Endodermal cell (in vitro differentiated cells): ENCODE measurements around the gene FAN1. TPM values are rescaled to one million over a fixed set of nuclear protein-coding genes. Genes with fewer than 3 reads are reported as not detected.

Source experiments
- DNase-seq: peaks from one replicate; pipeline ENCODE4 v3.0.0-alpha.2; 2017
- H3K27ac ChIP-seq: 2 replicates; pipeline ENCODE4 v1.5.1; 2013; ENCODE audit warnings: mild to moderate bottlenecking, low read depth, low read length, moderate library complexity
- H3K27me3 ChIP-seq: 2 replicates; pipeline ENCODE4 v1.6.1; 2013; ENCODE audit warnings: mild to moderate bottlenecking, low read length, moderate library complexity; ENCODE audit not compliant: insufficient read depth, control insufficient read depth, poor library complexity, severe bottlenecking
- H3K36me3 ChIP-seq: 2 replicates; pipeline ENCODE4 v1.7.0; 2013; ENCODE audit warnings: mild to moderate bottlenecking, low read length, moderate library complexity; ENCODE audit not compliant: control insufficient read depth, insufficient read depth
- H3K4me1 ChIP-seq: one replicate; pipeline ENCODE4 v1.7.0; 2013; ENCODE audit warnings: low read length; ENCODE audit not compliant: control insufficient read depth, insufficient read depth
- H3K4me3 ChIP-seq: 2 replicates; pipeline ENCODE4 v1.5.1; 2013; ENCODE audit warnings: mild to moderate bottlenecking, low read length, moderate library complexity
- H3K9ac ChIP-seq: 2 replicates; pipeline ENCODE4 v1.6.1; 2013; ENCODE audit warnings: mild to moderate bottlenecking, low read length, moderate library complexity; ENCODE audit not compliant: poor library complexity, severe bottlenecking; ENCODE audit errors: extremely low read depth
- H3K9me3 ChIP-seq: 2 replicates; pipeline ENCODE4 v1.6.1; 2013; ENCODE audit warnings: mild to moderate bottlenecking, low read length, moderate library complexity; ENCODE audit not compliant: control insufficient read depth
- H3K27ac Mint-ChIP-seq: 2 replicates; pipeline ENCODE4 v1.8.0; 2020; ENCODE audit warnings: mixed read lengths
- H3K27me3 Mint-ChIP-seq: 2 replicates; pipeline ENCODE4 v1.8.0; 2021; ENCODE audit warnings: mild to moderate bottlenecking, mixed read lengths; ENCODE audit not compliant: insufficient read depth
- H3K36me3 Mint-ChIP-seq: 2 replicates; pipeline ENCODE4 v1.8.0; 2020; ENCODE audit warnings: low read depth, mixed read lengths
- H3K4me1 Mint-ChIP-seq: 2 replicates; pipeline ENCODE4 v1.8.0; 2020; ENCODE audit warnings: mixed read lengths
- H3K4me3 Mint-ChIP-seq: 2 replicates; pipeline ENCODE4 v1.8.0; 2020; ENCODE audit warnings: mild to moderate bottlenecking, moderate library complexity, mixed read lengths
- H3K9me3 Mint-ChIP-seq: 2 replicates; pipeline ENCODE4 v1.8.0; 2020; ENCODE audit warnings: mild to moderate bottlenecking, mixed read lengths
- WGBS, 2 experiments: methylation state at CpG; one replicate each; pipeline versions ENCODE4 v1.1.5 to v1.1.7; 2013; ENCODE audit warnings: missing lambda C conversion rate in 2 of 2, mixed read lengths in 1 of 2; ENCODE audit not compliant: insufficient coverage in 1 of 2, insufficient read length in 1 of 2; 5-methylcytosine and 5-hydroxymethylcytosine counted together
- total RNA-seq, 2 donors: library from RNA; stranded (reverse); fragmentation: NEBNext Ultra II Directional in 1 of 2; extraction: Animal tissue kit (Norgen Biotek cat#: 25700) in 1 of 2; gene quantifications; 2 replicates in 1 of 2; 3 replicates in 1 of 2; pipeline ENCODE4 v1.2.1, GENCODE V29; 2021
- TF ChIP-seq, protein P1 (sequence below): fragments of 200-600 bp; sonication (generic); conservative IDR thresholded peaks from 2 replicates; pipeline ENCODE4 v1.5.0; 2021; ENCODE audit warnings: antibody characterized with exemption, mild to moderate bottlenecking

FAN1 gene
- total RNA-seq, 2 donors from 2014 or later = 20.0 to 25.9 TPM

DNA sequence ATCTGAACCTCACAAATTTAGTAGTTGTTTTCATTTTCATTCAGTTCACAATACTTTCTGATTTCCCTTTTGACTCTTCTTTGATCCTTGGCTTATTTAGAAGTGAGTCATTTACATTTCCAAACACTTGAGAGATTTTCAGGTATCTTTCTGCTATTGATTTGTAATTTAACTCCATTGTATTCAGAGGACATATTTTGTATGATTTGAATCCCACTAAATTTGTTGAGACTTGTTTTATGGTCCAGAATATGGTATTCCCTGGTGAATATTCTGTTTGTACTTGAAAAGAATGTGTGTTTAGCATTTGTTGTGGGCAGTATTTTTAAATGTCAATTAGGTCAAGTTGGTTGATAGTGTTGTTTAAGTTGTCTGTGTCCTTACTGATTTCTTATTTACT, 29.6 kb downstream of the FAN1 start:
- Histone ChIP-seq H3K27me3 (no peaks in the 10 kb centered on the region), H3K9me3 (no peaks in the 10 kb centered on the region), H3K36me3 (peaks cover 60% of the 10 kb centered on the region), H3K27ac (no peak overlapping the region), H3K9ac (no peak overlapping the region), H3K4me1 (no peaks in the 10 kb centered on the region), H3K4me3 (no peak overlapping the region)
- no peak for DNase-seq
- Mint-ChIP-seq H3K4me3 (no peak overlapping the region), H3K36me3 (peaks cover 55% of the 10 kb centered on the region), H3K4me1 (no peaks in the 10 kb centered on the region), H3K9me3 (no peaks in the 10 kb centered on the region), H3K27ac (no peak overlapping the region), H3K27me3 (no peaks in the 10 kb centered on the region)
- TF ChIP-seq, protein P1, sequence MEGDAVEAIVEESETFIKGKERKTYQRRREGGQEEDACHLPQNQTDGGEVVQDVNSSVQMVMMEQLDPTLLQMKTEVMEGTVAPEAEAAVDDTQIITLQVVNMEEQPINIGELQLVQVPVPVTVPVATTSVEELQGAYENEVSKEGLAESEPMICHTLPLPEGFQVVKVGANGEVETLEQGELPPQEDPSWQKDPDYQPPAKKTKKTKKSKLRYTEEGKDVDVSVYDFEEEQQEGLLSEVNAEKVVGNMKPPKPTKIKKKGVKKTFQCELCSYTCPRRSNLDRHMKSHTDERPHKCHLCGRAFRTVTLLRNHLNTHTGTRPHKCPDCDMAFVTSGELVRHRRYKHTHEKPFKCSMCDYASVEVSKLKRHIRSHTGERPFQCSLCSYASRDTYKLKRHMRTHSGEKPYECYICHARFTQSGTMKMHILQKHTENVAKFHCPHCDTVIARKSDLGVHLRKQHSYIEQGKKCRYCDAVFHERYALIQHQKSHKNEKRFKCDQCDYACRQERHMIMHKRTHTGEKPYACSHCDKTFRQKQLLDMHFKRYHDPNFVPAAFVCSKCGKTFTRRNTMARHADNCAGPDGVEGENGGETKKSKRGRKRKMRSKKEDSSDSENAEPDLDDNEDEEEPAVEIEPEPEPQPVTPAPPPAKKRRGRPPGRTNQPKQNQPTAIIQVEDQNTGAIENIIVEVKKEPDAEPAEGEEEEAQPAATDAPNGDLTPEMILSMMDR = no peak

DNA sequence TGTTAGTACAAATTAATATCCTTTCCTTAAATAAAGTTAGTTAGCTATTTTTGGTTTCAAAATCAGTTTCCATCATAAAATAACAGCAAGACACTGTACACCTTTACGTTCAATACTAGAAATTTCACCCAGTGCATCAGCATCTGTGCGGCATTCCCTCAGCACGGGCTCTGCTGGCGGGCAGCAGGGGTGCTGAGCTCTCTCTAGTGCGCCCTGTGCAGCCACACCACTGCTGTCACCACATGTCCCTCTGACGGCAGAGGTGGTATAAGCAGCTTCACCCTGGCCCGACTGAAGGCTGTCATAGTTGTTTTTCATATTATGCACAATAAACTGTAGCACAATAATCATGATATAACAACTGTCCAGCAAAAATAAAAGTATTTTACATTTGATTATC, 35.4 kb downstream of the FAN1 start:
- H3K27ac ChIP-seq = no peak overlapping the region
- Mint-ChIP-seq H3K4me3 (no peak overlapping the region), H3K27me3 (no peaks in the 10 kb centered on the region), H3K9me3 (no peaks in the 10 kb centered on the region), H3K4me1 (no peaks in the 10 kb centered on the region), H3K36me3 (peaks cover 56% of the 10 kb centered on the region), H3K27ac (no peak overlapping the region)
- DNase-seq = no peak
- peaks cover 90% of the 10 kb centered on the region for H3K36me3 ChIP-seq
- H3K9me3 ChIP-seq = no peaks in the 10 kb centered on the region
- H3K4me3 ChIP-seq = no peak overlapping the region
- H3K27me3 ChIP-seq = no peaks in the 10 kb centered on the region
- H3K4me1 ChIP-seq = no peaks in the 10 kb centered on the region
- H3K9ac ChIP-seq = no peak overlapping the region
- TF ChIP-seq, protein P1 = no peak
- 94 to 96% methylated on average over 6 to 7 of the region's 7 CpGs for WGBS, 2 experiments

DNA sequence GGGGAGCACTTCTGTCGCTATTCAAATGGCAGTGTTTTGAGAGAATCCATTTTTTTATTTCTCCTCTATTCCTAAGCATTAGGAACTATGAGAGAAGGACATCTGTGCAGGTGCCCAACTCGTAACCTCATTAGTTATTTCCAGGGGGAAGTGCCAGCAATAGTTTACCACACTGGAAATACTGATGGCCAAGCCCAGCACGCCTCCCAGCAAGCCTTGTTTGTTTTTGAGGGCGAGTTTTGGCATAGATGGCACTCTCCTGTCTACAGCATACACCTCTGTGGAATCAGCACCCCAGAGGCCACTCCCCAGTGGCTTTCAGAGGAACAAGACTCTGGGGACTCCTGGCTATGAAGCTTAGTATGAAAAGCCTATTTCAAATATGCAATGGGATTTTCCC, 36.6 kb downstream of the FAN1 start:
- Histone ChIP-seq H3K4me1 (no peaks in the 10 kb centered on the region), H3K27ac (no peak overlapping the region), H3K9ac (peak overlapping the region; percentile 11), H3K36me3 (peaks cover 82% of the 10 kb centered on the region), H3K27me3 (no peaks in the 10 kb centered on the region), H3K4me3 (no peak overlapping the region), H3K9me3 (no peaks in the 10 kb centered on the region)
- no peaks in the 10 kb centered on the region for H3K9me3 Mint-ChIP-seq
- H3K4me3 Mint-ChIP-seq = no peak overlapping the region
- 80 to 90% methylated on average over 1 to 4 of the region's 4 CpGs for WGBS, 2 experiments
- H3K36me3 Mint-ChIP-seq = peaks cover 60% of the 10 kb centered on the region
- TF ChIP-seq, protein P1 = no peak
- no peak for DNase-seq
- H3K27me3 Mint-ChIP-seq = no peaks in the 10 kb centered on the region
- H3K4me1 Mint-ChIP-seq = no peaks in the 10 kb centered on the region
- no peak overlapping the region for H3K27ac Mint-ChIP-seq
